Natural killer cell (primary cell): Measurements from ENCODE around the gene PPP1R14C. TPM values are rescaled to one million over a fixed set of nuclear protein-coding genes. Genes with fewer than 3 reads are reported as not detected.

ENCODE experiments used
- ATAC-seq, 3 donors: fragments of 150-1000 bp in 2 of 3; fragments of 200-7000 bp in 1 of 3; cut with Tn5 transposase; 1 replicate in 1 of 3; 2 replicates in 2 of 3; pipeline ENCODE4 v1.10.0; 2021; ENCODE audit warnings: mild to moderate bottlenecking in 2 of 3, moderate library complexity in 2 of 3
- DNase-seq, 2 donors: peaks; one replicate each; pipeline versions ENCODE4 v3.0.0 to v3.0.0-alpha.2; 2013 to 2021; ENCODE audit warnings: mixed read lengths in 1 of 2
- H3K27ac ChIP-seq: one replicate; pipeline ENCODE4 v1.5.1; 2013; ENCODE audit warnings: mild to moderate bottlenecking, low read length
- H3K27me3 ChIP-seq: one replicate; pipeline ENCODE4 v1.6.1; 2013; ENCODE audit warnings: low read length; ENCODE audit not compliant: control insufficient read depth, insufficient read depth
- H3K36me3 ChIP-seq: one replicate; pipeline ENCODE4 v1.6.1; 2013; ENCODE audit warnings: low read length; ENCODE audit not compliant: control insufficient read depth, insufficient read depth
- H3K4me1 ChIP-seq: one replicate; pipeline ENCODE4 v1.6.1; 2013; ENCODE audit warnings: low read length; ENCODE audit not compliant: control insufficient read depth, insufficient read depth
- H3K4me3 ChIP-seq: one replicate; pipeline ENCODE4 v1.5.1; 2013; ENCODE audit warnings: low read length
- H3K9me3 ChIP-seq: one replicate; pipeline ENCODE4 v1.6.1; 2013; ENCODE audit warnings: low read length; ENCODE audit not compliant: control insufficient read depth, insufficient read depth
- H3K27ac Mint-ChIP-seq, 2 donors: one replicate each; pipeline ENCODE4 v1.8.0; 2022; ENCODE audit warnings: mild to moderate bottlenecking in 2 of 2, mixed read lengths in 2 of 2, moderate library complexity in 1 of 2
- H3K27me3 Mint-ChIP-seq, 2 donors: one replicate each; pipeline ENCODE4 v1.8.0; 2022; ENCODE audit warnings: low read depth in 2 of 2, mixed read lengths in 2 of 2
- H3K36me3 Mint-ChIP-seq: one replicate; pipeline ENCODE4 v1.8.0; 2022; ENCODE audit warnings: mixed read lengths
- H3K4me1 Mint-ChIP-seq, 2 donors: one replicate each; pipeline ENCODE4 v1.8.0; 2022; ENCODE audit warnings: mixed read lengths in 2 of 2
- H3K4me3 Mint-ChIP-seq: one replicate; pipeline ENCODE4 v1.8.0; 2022; ENCODE audit warnings: mild to moderate bottlenecking, moderate library complexity, mixed read lengths
- H3K9me3 Mint-ChIP-seq, 2 donors: one replicate each; pipeline ENCODE4 v1.8.0; 2022; ENCODE audit warnings: mixed read lengths in 2 of 2
- WGBS: methylation state at CpG from one replicate; pipeline ENCODE4 v1.1.7; 2013; ENCODE audit warnings: missing lambda C conversion rate; ENCODE audit not compliant: insufficient coverage; 5-methylcytosine and 5-hydroxymethylcytosine counted together
- intact Hi-C: fragments of 100-400 bp; cut with micrococcal nuclease; formaldehyde crosslinking; loops from one replicate; pipeline ENCODE4 v1.14.2; 2022
- total RNA-seq, 4 donors: library from RNA; stranded (reverse); fragments of 120-200 nt in 1 of 4; gene quantifications; one replicate each; pipeline versions ENCODE4 v1.2.3 to v1.2.4, GENCODE V29; 2013 to 2022
- TF ChIP-seq, protein P1 (sequence below): fragments of 200-600 bp; IDR thresholded peaks from one replicate; pipeline ENCODE4 v1.8.0; 2022; ENCODE audit warnings: antibody characterized with exemption

The PPP1R14C gene
- total RNA-seq, 3 donors from 2014 or later (not counting 1 experiment from before 2014, with no cell fraction given) = not detected

DNA sequence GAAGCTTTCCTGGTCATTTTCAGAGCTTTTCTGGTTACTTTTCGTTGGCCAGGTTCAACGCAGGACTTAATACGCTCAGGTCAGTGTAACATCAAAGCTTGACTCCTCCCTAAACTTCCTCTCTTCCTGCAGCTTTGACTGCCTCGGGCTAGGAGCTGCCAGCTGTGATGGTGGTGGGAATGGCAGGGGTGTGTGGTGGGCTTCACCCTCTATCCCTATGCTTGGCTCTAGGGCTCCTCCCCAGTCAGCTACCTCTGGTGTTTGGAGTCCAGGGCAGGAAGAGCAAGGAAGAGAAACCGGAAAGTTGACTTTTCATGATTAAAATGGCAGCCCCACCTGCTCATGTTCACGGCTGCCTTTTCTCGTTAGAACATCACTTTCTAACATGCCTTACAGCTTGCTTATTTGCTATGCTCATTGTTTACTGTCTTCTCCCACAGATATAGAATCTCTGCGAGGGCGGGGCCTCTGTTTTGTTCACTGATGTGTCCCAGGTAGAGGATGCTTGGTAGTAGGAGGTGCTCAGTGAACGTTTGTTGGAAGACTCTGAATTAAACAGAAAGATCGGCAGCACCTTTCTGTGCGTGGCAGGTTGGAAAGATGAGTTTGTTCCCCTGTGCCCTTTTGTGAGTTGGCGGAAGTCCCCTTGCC is 16.1 kb upstream of the PPP1R14C start:
- peaks cover 0 to 3% of the 10 kb centered on the region in 2 donors for H3K27me3 Mint-ChIP-seq
- intact Hi-C loops = no loop called here
- no peaks in the 10 kb centered on the region for H3K9me3 Mint-ChIP-seq
- no peak overlapping the region for H3K4me3 Mint-ChIP-seq
- Histone ChIP-seq H3K36me3 (no peaks in the 10 kb centered on the region), H3K4me1 (peaks cover 8% of the 10 kb centered on the region), H3K9me3 (no peaks in the 10 kb centered on the region), H3K27me3 (no peaks in the 10 kb centered on the region), H3K4me3 (no peak overlapping the region), H3K27ac (no peak overlapping the region)
- 89% methylated on average over 12 of the region's 13 CpGs for WGBS
- DNase-seq (no peak), ATAC-seq (no peak)
- H3K27ac Mint-ChIP-seq = no peak overlapping the region
- TF ChIP-seq, protein P1, sequence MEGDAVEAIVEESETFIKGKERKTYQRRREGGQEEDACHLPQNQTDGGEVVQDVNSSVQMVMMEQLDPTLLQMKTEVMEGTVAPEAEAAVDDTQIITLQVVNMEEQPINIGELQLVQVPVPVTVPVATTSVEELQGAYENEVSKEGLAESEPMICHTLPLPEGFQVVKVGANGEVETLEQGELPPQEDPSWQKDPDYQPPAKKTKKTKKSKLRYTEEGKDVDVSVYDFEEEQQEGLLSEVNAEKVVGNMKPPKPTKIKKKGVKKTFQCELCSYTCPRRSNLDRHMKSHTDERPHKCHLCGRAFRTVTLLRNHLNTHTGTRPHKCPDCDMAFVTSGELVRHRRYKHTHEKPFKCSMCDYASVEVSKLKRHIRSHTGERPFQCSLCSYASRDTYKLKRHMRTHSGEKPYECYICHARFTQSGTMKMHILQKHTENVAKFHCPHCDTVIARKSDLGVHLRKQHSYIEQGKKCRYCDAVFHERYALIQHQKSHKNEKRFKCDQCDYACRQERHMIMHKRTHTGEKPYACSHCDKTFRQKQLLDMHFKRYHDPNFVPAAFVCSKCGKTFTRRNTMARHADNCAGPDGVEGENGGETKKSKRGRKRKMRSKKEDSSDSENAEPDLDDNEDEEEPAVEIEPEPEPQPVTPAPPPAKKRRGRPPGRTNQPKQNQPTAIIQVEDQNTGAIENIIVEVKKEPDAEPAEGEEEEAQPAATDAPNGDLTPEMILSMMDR = no peak
- peaks cover 11% of the 10 kb centered on the region in 2 donors for H3K4me1 Mint-ChIP-seq
- H3K36me3 Mint-ChIP-seq = no peaks in the 10 kb centered on the region

DNA sequence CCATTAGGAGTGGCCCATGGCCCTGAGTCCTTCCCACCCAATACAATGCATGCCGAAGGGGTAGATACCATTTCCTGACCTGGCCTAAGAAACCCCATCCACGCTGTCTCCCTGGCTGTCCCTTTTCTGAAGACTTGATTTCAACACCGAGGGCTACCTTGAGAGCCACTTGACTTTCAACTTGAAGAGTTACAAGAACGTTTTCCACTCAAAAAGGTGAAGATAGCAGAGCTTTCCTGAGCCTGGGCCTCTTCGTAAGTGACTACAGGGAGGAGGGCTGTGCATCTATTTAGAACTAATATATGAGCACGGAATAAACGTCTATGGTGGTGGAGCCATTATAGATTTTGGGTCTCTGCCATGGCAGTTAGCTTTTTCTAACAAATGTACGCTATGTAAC is 14.4 kb upstream of the PPP1R14C start:
- ATAC-seq (no peak), DNase-seq (no peak)
- WGBS = 86% methylated on average over 8 of the region's 8 CpGs
- no peaks in the 10 kb centered on the region for H3K36me3 Mint-ChIP-seq
- H3K36me3 ChIP-seq = no peaks in the 10 kb centered on the region
- H3K27ac Mint-ChIP-seq = no peak overlapping the region
- H3K27ac ChIP-seq = no peak overlapping the region
- H3K4me3 ChIP-seq = no peak overlapping the region
- H3K4me1 ChIP-seq = peaks cover 6% of the 10 kb centered on the region
- no peaks in the 10 kb centered on the region for H3K27me3 ChIP-seq
- H3K9me3 Mint-ChIP-seq = no peaks in the 10 kb centered on the region
- peaks cover 0 to 3% of the 10 kb centered on the region in 2 donors for H3K27me3 Mint-ChIP-seq
- peaks cover 9% of the 10 kb centered on the region in 2 donors for H3K4me1 Mint-ChIP-seq
- TF ChIP-seq, protein P1 = no peak
- intact Hi-C loops = no loop called here
- H3K4me3 Mint-ChIP-seq = no peak overlapping the region
- H3K9me3 ChIP-seq = no peaks in the 10 kb centered on the region

DNA sequence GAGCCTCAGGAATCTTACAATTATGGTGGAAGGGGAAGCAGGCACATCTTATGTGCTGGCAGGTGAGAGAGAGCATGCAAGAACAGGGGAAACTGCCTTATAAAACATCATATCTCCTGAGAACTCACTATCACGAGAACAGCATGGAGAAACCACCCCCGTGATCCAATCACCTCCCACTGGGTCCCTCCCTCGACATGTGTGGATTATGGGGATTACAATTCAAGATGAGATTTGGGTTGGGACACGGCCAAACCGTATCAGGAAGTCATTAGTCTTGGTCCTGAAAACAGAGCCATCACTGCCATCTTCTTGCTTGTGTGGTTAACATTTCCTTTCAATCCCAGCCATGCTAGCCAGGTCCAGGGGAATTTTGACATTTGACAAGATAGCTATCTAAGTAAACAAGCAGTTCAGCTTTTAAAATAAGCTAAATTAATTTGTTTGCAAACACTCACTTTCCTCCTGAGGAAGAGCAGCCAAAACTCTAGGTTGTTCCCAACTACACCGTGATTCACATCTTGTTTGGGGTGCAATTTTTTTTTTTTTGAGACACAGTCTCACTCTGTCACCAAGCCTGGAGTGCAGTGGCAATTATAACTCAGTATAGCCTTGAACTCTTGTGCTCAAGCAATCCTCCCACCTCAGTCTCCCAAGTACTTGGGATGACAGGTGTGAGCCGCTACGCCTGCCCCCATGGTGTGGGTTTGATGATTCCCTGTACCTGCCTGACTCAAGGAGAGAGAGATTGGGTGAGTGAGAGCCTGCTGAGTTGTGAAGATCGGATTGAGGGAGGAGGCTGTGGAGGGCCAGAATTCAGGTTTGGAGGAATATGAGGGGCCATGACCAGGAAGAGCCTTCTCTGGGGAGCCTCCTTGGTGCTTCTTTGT is 13.0 kb upstream of the PPP1R14C start:
- 83% methylated on average over 6 of the region's 9 CpGs for WGBS
- H3K27ac ChIP-seq = no peak overlapping the region
- H3K27me3 Mint-ChIP-seq = peaks cover 0 to 3% of the 10 kb centered on the region in 2 donors
- no peak overlapping the region for H3K27ac Mint-ChIP-seq
- H3K36me3 ChIP-seq = no peaks in the 10 kb centered on the region
- no peak overlapping the region for H3K4me3 Mint-ChIP-seq
- no peaks in the 10 kb centered on the region for H3K9me3 ChIP-seq
- H3K4me1 ChIP-seq = no peaks in the 10 kb centered on the region
- no peaks in the 10 kb centered on the region for H3K27me3 ChIP-seq
- no peak overlapping the region for H3K4me3 ChIP-seq
- no peaks in the 10 kb centered on the region for H3K9me3 Mint-ChIP-seq
- DNase-seq (no peak), ATAC-seq (no peak)
- no peaks in the 10 kb centered on the region for H3K36me3 Mint-ChIP-seq
- intact Hi-C loops = no loop called here
- TF ChIP-seq, protein P1 = no peak
- no peaks in the 10 kb centered on the region for H3K4me1 Mint-ChIP-seq
